Measurements from ENCODE around the gene RAB33A.
"Not testable (repeated sequence)": the region's sequence is repeated elsewhere in the genome, so short reads cannot be mapped to it uniquely, and the experiment has no call there.

RAB33A gene

GRCh38 chrX:130211415-130212186 is 39.8 kb downstream of the RAB33A start:
- no peak for TF ChIP-seq ZFX (IDR thresholded peaks at IDR 0.05; ENCODE audit: borderline replicate concordance)
- H3K27ac ChIP-seq = no peak overlapping the region

- TF ChIP-seq CTCF (IDR thresholded peaks at IDR 0.05) (no peak), ZFX (IDR thresholded peaks at IDR 0.05; ENCODE audit: borderline replicate concordance) (no peak)
- H3K27ac ChIP-seq = no peak overlapping the region
These were observed 40.6 kb downstream of the RAB33A start for GRCh38 chrX:130212371-130212770.

- TF ChIP-seq CTCF (IDR thresholded peaks at IDR 0.05) (no peak), ZFX (IDR thresholded peaks at IDR 0.05; ENCODE audit: borderline replicate concordance) (no peak)
- H3K27ac ChIP-seq = no peak overlapping the region
These were observed 41.6 kb downstream of the RAB33A start for GRCh38 chrX:130213376-130213775.

- H3K27ac ChIP-seq = no peak overlapping the region
These were observed 44.6 kb downstream of the RAB33A start for GRCh38 chrX:130216320-130216719.

GRCh38 chrX:130224810-130225209 is 53.0 kb downstream of the RAB33A start:
- TF ChIP-seq ZFX (IDR thresholded peaks at IDR 0.05; ENCODE audit: borderline replicate concordance) (no peak), CTCF (IDR thresholded peaks at IDR 0.05) (no peak)
- no peak overlapping the region for H3K27ac ChIP-seq

More at GRCh38 chrX:130216320-130216719, 44.6 kb downstream of the RAB33A start:
- TF ChIP-seq ZFX (IDR thresholded peaks at IDR 0.05; ENCODE audit: borderline replicate concordance) (no peak), CTCF (IDR thresholded peaks at IDR 0.05) (no peak)

GRCh38 chrX:130228871-130229270 is 57.1 kb downstream of the RAB33A start:
- TF ChIP-seq ZFX (IDR thresholded peaks at IDR 0.05; ENCODE audit: borderline replicate concordance) (no peak), CTCF (IDR thresholded peaks at IDR 0.05) (no peak)
- H3K27ac ChIP-seq = no peak overlapping the region

GRCh38 chrX:130231184-130231583 is 59.4 kb downstream of the RAB33A start:
- not testable (repeated sequence) for H3K27ac ChIP-seq
